Activated B cell treated with CpG ODN at 0.5 μM for 24 hours (primary cell): ENCODE data around the gene SH2D7. TPM values are rescaled to one million over a fixed set of nuclear protein-coding genes. Genes with fewer than 3 reads are reported as not detected.
A peak's percentile ranks its signal among the peaks of the same experiment; 100 is the strongest.

ENCODE experiments used
- ATAC-seq: fragments of 200-7000 bp; cut with Tn5 transposase; one replicate; pipeline ENCODE4 v1.10.0; 2021; ENCODE audit warnings: low read depth, mild to moderate bottlenecking, moderate library complexity
- CTCF ChIA-PET: fragments of 350-600 bp; sonication (Branson Sonifier 250); formaldehyde crosslinking; loops from one replicate; lab custom pipeline; 2021; ENCODE audit warnings: antibody characterized with exemption; lab: Charles Lee
- POLR2A ChIA-PET: fragments of 350-600 bp; sonication (Branson Sonifier 250); formaldehyde crosslinking; loops from one replicate; lab custom pipeline; 2021; ENCODE audit warnings: antibody characterized with exemption; lab: Charles Lee
- DNase-seq: peaks from one replicate; pipeline ENCODE4 v3.0.0; 2022
- H3K27ac Mint-ChIP-seq: one replicate; pipeline ENCODE4 v1.8.0; 2020; ENCODE audit warnings: mixed read lengths
- H3K27me3 Mint-ChIP-seq: one replicate; pipeline ENCODE4 v1.8.0; 2021; ENCODE audit warnings: mixed read lengths
- H3K36me3 Mint-ChIP-seq: one replicate; pipeline ENCODE4 v1.8.0; 2021; ENCODE audit warnings: low read depth, mixed read lengths
- H3K4me1 Mint-ChIP-seq: one replicate; pipeline ENCODE4 v1.8.0; 2021; ENCODE audit warnings: mixed read lengths
- H3K4me3 Mint-ChIP-seq: one replicate; pipeline ENCODE4 v1.8.0; 2020; ENCODE audit warnings: mild to moderate bottlenecking, mixed read lengths
- H3K9me3 Mint-ChIP-seq: one replicate; pipeline ENCODE4 v1.8.0; 2020; ENCODE audit warnings: mixed read lengths
- intact Hi-C: fragments of 100-400 bp; cut with micrococcal nuclease; formaldehyde crosslinking; loops from one replicate; pipeline ENCODE4 v1.15.1; 2024
- total RNA-seq: library from RNA; stranded (reverse); gene quantifications from 2 replicates; pipeline ENCODE4 v1.2.3, GENCODE V29; 2022
- TF ChIP-seq, protein P1 (sequence below): fragments of 200-600 bp; IDR thresholded peaks from one replicate; pipeline ENCODE4 v1.8.0; 2022; ENCODE audit warnings: antibody characterized with exemption, mild to moderate bottlenecking

Gene SH2D7
- total RNA-seq, 1 donor from 2014 or later = not detected

DNA sequence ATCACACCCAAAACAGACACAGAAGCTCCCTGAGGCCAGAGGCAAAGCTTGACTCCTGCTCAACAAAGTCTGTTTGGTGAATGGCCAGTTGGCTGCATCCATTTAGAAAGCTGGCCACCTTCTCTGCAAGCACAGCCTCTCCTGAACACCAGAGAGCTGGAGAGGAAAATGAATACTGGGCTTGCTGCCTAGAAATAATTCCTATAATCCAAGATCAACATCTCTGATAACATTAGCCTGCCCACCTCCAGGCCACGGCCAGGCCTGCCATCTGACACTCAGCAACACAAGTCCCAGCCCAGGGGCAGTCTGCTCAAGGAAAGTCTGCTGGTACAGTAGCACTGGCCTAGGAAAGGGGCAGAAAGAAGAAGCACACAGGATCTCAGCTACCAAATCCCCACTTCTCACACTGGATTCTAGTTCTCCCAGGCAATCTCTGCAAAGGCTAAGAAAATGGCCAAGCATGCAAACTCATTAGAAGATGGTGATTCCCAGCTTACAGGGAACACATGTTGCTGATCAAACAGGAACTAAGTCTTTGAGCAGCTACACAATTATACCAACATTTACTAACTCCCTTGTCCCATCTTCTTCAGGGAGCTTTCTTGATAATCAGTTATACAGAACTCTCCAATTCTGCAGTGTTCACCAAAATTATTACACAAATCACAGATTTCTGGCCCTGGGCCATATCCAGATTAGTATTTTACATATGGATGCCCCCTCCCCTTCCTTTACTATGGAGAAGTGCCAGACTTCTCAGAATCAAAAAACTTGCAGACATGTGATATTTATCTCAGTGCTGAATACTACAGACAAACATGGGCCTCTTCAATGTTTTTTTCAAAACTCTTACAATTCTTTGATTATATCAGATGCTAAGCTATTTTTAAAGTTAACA, 24.8 kb upstream of the SH2D7 start:
- TF ChIP-seq, protein P1, sequence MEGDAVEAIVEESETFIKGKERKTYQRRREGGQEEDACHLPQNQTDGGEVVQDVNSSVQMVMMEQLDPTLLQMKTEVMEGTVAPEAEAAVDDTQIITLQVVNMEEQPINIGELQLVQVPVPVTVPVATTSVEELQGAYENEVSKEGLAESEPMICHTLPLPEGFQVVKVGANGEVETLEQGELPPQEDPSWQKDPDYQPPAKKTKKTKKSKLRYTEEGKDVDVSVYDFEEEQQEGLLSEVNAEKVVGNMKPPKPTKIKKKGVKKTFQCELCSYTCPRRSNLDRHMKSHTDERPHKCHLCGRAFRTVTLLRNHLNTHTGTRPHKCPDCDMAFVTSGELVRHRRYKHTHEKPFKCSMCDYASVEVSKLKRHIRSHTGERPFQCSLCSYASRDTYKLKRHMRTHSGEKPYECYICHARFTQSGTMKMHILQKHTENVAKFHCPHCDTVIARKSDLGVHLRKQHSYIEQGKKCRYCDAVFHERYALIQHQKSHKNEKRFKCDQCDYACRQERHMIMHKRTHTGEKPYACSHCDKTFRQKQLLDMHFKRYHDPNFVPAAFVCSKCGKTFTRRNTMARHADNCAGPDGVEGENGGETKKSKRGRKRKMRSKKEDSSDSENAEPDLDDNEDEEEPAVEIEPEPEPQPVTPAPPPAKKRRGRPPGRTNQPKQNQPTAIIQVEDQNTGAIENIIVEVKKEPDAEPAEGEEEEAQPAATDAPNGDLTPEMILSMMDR = no peak
- H3K9me3 Mint-ChIP-seq = no peaks in the 10 kb centered on the region
- peaks cover 6% of the 10 kb centered on the region for H3K4me1 Mint-ChIP-seq
- DNase-seq (no peak), ATAC-seq (no peak)
- intact Hi-C loops = loop anchor here (2.0 to 5.0 kb wide), 3 partner anchors 21 to 75 kb away; no protein-coding TSS in a partner anchor
- H3K36me3 Mint-ChIP-seq = no peaks in the 10 kb centered on the region
- peak overlapping the region; percentile 15 for H3K27ac Mint-ChIP-seq
- CTCF ChIA-PET = interaction anchor here (0.6 to 1.6 kb wide), 3 partner anchors 11 to 40 kb away, joined by 3 to 5 read pairs (median 4); no protein-coding TSS in a partner anchor
- no peaks in the 10 kb centered on the region for H3K27me3 Mint-ChIP-seq
- no peak overlapping the region for H3K4me3 Mint-ChIP-seq
- POLR2A ChIA-PET = interaction anchor here (1.2 to 1.9 kb wide), 3 partner anchors 9 to 15 kb away, joined by 4 to 5 read pairs (median 4); no protein-coding TSS in a partner anchor

DNA sequence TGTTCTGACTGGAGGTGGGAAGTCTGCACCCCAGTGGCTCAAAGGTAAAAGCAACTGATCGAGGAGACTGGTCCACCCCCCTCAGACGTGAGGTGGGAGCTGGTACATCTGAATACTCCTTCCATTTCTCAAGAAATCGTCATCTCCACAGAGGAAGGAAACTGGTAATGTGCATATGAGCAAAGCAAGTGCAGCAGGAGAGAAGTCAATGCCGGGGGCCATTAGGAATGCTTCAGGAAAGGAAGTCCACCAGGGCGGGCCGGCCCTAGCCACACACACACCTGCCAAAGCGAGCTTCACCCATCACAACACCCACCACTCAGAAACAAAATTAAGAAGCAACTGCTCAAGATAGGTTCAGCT, 23.3 kb upstream of the SH2D7 start:
- intact Hi-C loops = loop anchor here (2.0 to 5.0 kb wide), 2 partner anchors 36 to 77 kb away; no protein-coding TSS in a partner anchor
- ATAC-seq = no peak
- H3K27ac Mint-ChIP-seq = peak overlapping the region; percentile 67
- H3K4me3 Mint-ChIP-seq = peak overlapping the region; percentile 71
- no peaks in the 10 kb centered on the region for H3K9me3 Mint-ChIP-seq
- H3K27me3 Mint-ChIP-seq = no peaks in the 10 kb centered on the region
- H3K4me1 Mint-ChIP-seq = peaks cover 7% of the 10 kb centered on the region
- DNase-seq = no peak
- TF ChIP-seq, protein P1 = no peak
- ChIA-PET POLR2A (interaction anchor here (1.0 to 1.9 kb wide), 3 partner anchors 8 to 17 kb away, joined by 4 to 5 read pairs (median 4); partner anchors contain the start of gene TBC1D2B), CTCF (interaction anchor here (1.0 kb wide), 1 partner anchor 39 kb away, joined by 3 read pairs; no protein-coding TSS in a partner anchor)
- H3K36me3 Mint-ChIP-seq = no peaks in the 10 kb centered on the region

DNA sequence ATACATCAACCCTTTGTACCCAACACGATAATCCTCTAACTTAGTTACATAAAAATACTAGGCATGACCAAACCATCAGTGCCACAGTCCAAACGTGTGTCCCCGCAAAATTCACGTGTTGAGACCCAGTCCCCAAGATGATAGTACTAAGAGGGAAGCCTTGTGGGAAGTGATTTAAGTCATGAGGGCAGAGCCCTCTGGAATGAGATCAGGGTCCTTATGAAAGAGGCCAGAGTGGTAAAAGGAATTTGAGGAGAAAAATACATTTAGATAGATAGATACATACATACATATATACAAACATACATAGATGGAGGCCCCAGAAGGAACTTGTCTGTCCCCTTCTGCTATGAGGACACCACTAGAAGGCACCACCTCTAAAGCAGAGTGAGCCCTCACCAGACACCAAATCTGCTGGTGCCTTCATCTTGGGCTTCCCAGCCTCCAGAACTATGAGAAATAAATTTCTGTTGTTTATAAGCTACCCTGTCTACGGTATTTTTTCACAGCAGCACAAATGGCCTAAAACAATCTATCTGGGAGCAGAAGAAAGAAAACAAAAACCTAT, 22.8 kb upstream of the SH2D7 start:
- POLR2A ChIA-PET = interaction anchor here (1.0 kb wide), 1 partner anchor 8 kb away, joined by 4 read pairs; the partner anchor contains the start of gene TBC1D2B
- Mint-ChIP-seq H3K27me3 (no peaks in the 10 kb centered on the region), H3K36me3 (no peaks in the 10 kb centered on the region), H3K9me3 (no peaks in the 10 kb centered on the region), H3K4me3 (peak overlapping the region; percentile 47), H3K27ac (peak overlapping the region; percentile 57), H3K4me1 (peaks cover 7% of the 10 kb centered on the region)
- DNase-seq (no peak), ATAC-seq (no peak)
- TF ChIP-seq, protein P1 = no peak
- CTCF ChIA-PET = interaction anchor here (1.0 to 1.5 kb wide), 4 partner anchors 13 to 59 kb away, joined by 3 to 6 read pairs (median 3); no protein-coding TSS in a partner anchor
- intact Hi-C loops = loop anchor here (2.0 to 5.0 kb wide), 2 partner anchors 37 to 77 kb away; no protein-coding TSS in a partner anchor

DNA sequence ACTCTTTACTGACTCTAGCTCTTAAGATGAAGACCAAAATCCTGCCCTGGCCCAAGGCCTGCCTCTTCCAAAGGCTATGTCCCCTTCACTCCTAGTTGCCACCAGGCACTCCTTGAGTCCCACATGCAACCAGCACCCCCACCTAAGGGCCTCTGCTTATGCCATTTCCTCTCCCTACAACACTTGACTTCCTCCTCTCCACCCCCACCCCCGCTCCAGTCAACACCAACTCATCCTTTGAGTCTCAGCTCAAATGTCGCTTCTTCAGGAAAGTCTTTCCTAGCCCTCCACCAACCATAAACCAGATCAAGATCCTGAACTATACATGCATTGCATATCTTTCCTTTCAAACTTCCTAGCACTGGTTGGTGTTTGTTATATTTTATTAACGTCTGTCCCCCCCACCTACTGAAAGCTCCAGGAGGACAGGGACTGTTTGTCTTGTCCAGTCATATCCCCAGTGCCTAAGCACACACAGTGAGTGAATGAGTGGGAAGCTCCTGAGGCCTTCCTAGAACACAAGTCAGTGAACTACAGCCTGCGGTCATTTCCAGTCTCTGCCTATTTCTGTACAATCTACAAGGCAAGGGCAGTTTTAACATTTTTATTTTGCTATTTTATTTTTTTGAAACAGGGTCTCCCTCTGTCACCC, 22.2 kb upstream of the SH2D7 start:
- H3K27ac Mint-ChIP-seq = peak overlapping the region; percentile 57
- no peak for DNase-seq

More for the DNA sequence above, 22.2 kb upstream of the SH2D7 start:
- Mint-ChIP-seq H3K4me1 (peaks cover 7% of the 10 kb centered on the region), H3K9me3 (no peaks in the 10 kb centered on the region), H3K36me3 (no peaks in the 10 kb centered on the region), H3K27me3 (no peaks in the 10 kb centered on the region), H3K4me3 (peak overlapping the region; percentile 47)
- intact Hi-C loops = no loop called here
- no peak for ATAC-seq
- TF ChIP-seq, protein P1 = no peak
- POLR2A ChIA-PET = interaction anchor here (0.6 kb wide), 4 partner anchors 9 to 367 kb away, joined by 5 to 8 read pairs (median 5); no protein-coding TSS in a partner anchor
- CTCF ChIA-PET = interaction anchor here (1.2 to 1.5 kb wide), 3 partner anchors 14 to 60 kb away, joined by 3 to 6 read pairs (median 3); no protein-coding TSS in a partner anchor
